NCI-H1436 (cell line): ENCODE measurements around the gene CCNC.
A peak's percentile ranks its signal among the peaks of the same experiment; 100 is the strongest.
"Not testable (repeated sequence)": the region's sequence is repeated elsewhere in the genome, so short reads cannot be mapped to it uniquely, and the experiment has no call there.

Experiments
- DNase-seq: peaks from one replicate; lab custom pipeline; 2025; lab: John Stamatoyannopoulos, UW

Gene CCNC

DNA sequence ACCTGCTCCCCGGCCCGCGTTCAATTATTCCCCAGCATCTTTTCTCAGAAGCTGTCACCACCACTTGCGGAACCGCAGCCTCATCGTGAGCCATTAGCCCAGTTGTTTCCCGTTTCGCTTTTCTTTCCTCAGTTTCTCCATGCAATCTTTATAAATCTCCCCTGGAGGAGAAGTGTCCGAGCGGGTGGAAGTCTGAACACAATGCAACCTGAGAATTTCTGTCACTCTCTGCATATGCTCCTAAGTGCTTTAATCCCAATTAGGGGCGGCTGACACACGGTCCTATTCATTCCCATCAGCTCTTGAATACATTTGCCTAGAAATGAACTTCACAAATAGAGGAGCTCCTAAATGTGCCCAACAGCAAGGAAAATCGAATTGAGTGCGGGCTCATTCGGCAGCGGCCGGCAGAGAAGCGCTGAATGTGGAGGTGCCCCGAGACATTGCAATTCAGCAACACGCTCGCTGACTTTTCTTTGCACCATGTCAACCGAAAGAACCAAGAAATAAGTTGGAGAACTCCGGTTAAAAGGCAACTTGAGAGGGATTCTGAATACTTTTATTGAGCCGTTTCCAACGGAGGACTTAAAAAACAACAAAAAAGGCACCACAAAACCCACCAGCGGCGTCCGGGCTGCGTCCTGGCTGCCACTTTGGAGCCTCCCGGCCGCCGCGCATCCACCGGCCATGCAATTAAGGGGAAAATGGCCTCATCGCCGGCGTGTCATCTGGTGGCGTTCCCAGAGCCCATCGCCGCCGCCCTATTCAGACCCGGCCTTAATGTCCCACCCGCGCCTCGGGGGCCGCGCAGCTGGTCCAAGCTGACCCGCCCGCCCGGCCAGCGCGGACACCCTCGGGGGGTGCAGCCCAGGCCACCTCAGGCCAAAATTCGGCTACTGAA, 34.3 kb upstream of the CCNC start:
- DNase-seq, result no peak

DNA sequence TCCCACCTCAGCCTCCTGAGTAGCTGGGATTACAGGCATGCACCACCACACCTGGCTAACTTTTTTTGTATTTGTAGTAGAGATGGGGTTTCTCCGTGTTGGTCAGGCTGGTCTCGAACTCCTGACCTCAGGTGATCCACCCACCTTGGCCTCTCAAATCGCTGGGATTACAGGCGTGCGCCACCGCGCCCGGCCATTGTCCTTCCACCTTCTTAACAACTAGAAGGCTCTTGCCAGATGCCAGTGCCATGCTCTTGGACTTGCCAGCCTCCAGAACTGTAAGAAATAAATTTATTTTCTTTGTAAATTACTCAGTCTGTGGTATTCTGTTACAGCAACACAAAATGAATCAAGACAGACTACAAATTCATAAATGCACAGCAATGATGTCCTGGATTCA, 26.2 kb upstream of the CCNC start:
- DNase-seq, result not testable (repeated sequence)

DNA sequence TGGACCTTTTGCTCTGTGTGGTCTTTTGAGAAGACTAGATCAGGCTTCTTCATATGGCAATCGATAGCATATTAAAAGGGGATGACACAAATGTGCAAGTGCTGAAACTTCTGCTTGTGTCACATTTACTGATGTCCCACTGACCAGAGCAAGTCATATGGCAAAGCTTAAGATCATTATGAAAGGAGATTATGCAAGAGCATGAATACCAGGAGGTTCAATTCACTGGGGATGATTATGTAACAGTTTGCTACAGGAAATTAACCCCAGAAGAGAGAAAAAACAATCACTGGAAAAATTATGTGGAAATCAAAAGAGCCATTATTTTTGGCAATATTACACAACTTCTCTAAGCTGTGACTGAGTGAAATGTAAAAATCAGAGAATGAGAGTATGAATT, 24.4 kb upstream of the CCNC start:
- DNase-seq, result no peak

DNA sequence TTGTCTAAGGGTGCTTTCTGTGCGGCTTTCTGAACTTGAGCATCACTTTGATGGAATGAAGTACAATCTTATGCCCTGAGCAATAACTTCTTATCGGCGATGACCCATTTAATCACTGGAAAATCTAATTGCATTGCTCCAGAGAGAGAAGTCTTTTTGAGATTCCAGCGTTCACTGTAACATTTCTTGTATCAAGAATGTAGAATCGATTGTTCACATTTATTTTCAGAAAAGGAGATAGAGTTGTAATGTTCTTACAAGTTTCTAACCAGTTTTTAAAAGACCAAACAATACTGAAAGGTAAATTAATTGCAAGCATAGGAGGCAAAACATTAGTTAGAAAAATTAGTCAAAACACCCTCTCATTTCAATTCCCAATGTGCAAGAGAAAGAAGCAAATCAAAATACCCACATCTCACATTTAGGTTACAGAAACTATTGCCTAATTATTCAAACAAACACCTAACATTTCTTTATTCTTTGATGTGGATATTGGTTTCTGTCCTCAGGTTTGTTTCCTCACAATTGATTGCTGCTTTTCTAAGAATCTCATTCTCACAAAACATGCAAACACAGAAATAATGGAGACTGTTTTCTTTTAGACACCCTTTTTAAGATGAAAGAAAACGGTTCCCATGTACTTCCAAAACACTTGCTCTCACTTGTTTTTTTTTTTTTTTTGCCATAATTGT, 23.4 kb upstream of the CCNC start:
- DNase-seq, result no peak

DNA sequence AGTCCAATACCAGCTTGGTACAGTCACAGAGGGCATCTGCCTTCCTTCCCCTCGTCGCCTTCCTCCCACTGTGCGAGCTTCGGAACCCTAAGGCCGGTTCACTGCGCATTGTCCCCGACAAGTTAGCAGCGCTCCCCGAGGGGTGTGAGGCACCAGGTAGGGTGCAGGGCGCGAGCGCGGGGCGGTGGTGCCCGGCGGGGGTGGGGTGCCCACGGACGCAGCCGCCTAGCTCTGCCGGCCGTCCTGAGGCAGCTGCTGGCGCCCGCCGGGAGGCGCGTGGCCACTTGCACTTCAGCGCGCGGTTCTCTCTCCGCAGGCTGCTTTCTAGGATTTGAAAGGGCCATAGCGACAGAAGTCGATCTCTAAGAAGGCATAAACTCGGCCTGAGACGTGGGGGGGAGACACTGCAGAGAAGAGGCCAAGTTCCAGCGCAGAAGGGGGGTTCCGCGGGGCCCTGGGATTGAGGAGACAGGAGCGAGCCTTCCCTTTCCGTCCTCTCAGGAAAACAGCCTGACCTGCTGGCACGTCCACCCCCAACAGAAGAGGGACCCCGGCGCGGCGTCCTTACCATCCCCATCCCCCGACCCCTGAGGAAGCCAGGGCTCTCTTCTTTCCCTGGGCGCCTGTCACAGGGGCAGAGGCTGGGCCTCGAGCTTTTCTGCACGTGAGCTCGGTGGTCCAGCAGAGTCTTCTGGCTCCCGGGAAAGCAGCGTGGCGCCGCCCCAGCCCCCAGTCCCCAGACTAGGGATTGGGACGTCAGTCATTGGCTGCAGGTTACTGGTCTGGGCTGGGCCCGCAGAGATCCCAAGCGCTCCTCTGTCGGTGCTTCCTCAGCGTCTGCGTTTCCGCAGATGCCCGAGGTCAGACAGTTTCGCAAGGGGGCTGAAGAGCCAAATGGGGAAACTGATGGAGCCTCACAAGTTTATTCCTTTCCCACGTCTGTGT, 22.5 kb upstream of the CCNC start:
- DNase-seq, result no peak

DNA sequence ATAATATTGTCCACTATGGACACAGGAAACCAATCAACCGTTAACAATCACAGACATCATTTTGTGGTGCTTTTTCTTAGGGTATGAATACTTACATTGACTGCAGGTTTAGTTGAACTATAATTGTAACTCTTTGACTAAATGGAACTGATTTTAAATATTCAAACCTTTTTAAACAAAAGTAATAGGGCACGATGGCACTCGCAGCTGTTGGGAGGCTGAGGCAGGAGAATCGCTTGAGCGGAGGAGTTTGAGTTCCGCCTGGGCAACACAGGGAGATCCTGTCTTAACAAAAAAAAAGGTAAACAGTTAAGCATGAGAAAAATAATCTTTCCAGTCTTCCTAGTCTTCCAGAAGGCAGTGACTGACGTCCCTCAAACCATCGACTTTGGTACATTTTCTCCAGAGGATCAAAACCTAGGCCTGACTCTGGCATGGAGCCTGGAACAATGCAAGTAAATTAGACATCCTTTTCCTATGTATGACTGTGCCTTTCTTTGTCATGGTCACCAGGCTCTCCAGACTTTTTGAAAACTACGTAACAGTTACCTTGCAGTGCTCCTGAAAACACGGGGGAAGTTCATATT, 21.5 kb upstream of the CCNC start:
- no peak for DNase-seq

DNA sequence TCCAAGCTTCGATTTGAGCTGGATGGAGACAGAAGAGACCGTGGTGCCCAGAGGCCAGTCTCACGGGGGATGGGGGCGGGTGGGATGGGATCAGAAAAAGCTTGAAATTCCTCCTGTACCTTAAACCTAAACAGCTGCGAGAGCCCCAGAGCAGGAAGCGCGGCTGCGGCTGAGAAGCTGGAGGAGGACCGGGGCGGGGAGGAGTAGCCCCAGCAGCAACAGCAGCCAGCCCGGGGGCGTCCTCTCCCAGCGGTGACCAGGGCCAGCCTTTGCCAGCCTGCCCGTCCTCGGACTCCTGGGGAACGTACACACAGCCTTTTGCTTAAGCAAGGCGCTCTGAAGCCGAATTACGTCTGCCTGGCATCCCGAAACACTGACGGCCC, 20.8 kb upstream of the CCNC start:
- DNase-seq, result no peak

DNA sequence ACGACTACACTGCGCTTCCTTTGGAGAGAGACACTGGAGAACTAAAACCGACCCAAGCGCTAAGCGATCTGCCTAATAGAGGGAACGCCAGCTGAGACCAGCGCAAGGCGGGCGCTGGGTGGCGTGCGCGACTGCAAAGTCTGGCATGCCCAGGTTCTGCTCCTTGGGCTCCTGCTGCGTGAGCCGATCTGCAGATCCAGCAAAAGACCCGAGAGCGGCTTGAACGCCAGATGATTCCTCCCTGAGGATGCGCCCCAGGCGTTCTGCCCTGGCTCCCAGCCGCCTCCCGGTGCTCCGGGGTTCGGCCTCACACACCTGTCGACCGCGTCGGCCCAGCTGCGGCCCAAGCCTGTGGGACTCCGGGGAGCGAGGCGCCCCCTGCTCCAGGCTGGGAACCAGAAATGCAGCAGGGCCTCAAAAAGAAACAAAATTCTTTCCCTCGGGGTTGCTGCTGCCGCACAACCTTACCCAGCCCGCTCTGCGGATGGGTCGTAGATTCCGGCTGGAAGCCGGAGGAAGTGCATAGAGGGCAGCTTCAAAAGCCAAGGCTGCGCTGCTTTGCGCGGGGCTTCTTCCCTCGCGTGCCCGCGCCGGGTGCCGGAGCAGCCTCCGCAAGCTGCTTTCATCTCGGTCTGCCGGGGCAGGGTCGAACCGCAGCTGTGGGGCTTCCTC, 20.3 kb upstream of the CCNC start:
- DNase-seq, result peak; percentile 89

DNA sequence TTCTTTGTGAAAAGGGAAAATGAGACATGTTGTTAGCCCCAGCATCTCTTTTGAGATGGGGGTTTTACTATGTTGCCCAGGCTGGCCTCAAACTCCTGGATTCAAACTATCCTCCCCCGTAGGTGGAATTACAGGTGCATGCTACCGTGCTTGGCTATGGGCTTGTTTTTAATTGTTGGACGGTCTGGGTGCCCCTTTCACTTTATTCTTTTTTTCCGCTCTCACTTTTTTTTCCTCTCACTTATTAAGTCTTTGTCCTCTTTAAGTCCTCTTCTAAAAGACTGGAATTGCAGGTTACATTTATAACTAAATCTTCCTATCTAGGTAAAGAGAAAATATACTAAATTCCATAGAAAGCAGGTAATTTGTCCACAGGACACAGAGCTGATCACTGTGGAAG, 19.3 kb upstream of the CCNC start:
- DNase-seq, result no peak

DNA sequence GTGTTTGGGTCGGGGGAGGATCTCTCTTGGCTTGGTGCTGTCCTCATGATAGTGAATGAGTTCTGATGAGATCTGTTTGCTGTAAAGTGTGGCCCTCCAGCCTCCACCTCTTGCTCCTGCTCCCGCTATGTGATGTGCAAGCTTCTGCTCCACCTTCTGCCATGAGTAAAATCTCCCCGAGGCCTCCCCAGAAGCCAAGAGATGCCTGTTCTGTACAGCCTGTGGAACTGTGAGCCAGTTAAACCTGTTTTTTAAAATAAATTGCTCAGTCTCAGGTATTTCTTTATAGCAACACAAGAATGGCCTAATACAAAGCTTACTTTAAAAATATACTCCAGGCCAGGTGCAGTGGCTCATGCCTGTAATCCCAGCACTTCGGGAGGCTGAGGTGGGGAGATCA, 11.3 kb upstream of the CCNC start:
- no peak for DNase-seq

DNA sequence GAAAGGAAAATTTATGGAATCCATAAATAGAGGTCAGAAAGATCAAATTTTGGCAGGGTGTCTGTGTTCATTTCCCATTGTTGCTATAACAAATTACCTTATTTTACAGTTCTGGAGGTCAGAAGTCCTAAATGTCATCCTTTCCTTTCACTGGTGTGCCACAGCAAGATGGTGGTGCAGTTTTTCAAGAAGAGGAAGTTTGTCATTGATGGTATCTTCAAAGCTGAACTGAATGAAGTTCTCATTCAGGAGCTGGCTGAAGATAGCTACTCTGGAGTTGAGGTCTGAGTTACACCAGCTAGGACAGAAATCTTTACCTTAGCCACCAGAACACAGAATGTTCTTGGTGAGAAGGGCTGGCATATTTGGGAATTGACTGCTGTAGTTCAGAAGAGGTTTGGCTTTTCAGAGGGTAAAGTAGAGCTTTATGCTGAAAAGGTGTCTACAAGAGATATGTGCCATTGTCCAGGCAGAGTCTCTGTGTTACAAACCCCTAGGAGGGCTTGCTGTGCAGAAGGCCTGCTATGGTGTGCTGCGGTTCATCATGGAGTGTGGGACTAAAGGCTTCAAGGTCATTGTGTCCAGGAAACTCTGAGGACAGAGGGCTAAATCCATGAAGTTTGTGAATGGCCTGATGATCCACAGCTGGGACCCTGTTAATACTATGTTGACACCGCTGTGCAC, 7.2 kb upstream of the CCNC start:
- no peak for DNase-seq

DNA sequence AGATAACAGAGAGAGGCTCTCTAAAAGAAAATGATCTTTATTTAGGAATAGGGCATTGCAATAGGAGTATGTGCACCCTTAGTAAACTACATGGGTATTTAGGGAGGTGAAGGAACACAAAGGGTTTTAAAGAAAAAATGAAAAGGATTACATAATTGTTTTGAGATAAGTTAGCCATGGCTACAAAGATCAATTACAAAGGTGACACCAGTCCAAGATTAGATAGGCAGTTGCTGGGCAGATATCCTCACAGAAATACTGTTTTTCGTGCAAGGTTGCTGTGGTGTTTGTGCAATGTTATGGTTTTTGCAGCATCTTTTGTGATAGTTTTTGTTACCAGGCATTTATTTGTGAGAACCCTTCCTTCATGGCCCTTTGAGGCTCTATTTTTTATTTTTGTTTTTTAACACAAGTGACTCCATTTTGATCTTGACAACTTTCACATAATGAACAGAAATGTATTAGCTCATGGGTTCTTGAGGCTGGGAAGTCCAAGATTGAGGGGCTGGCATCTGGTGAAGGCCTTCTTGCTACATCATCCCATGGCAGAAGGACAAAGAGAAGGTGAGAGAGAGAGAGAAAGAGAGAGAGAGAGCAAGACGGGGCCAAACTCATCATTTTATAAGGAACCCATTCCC, 5.6 kb upstream of the CCNC start:
- DNase-seq, result no peak

DNA sequence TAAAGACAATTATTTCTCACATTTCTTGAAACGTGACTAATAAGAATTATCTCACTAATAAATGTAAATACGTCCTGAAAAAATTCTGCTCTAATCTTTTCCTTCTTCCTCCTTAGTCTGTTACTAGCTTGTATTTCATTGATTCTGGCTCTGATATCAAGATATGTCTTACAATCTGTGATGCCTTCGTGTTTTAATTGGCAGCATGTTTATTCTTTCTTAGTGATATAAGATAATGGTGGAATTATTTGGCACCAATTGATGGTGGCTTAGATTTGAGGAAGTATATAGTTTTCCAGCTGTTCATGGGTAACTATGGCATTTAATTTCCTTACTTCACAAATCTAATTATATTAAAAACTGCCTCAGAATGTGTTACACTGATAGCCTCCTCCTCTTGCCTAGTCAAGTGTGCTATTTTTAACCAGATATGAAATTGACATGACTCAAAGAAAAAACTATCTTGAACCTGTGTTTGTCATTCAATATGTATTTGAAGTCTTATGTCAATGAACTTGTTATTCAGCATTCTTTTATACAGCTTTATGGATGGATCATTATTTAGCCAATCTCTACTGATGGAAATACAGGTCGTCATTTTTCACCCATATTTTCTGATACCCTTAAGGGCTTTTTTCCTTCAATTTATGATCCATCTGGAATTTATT, 5.3 kb downstream of the CCNC start:
- no peak for DNase-seq

DNA sequence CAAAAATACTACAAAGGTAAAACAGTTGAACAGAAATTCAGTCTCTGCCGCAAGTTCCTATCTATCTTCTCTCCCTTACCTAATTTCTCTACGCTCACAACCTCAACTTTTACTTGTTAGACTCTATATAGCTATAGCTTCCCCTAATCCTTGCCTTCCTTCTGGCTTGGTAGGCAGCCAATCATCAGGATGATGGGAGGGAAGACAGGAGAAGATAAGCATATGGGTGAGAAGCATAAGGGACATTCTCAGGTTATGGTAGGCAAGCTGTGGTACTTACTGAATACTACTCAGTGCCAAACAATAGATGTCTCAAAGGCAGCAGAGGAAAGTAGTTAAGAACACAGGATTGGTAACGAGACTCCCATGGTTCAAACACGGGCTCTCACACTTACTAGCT, 7.8 kb downstream of the CCNC start:
- no peak for DNase-seq

DNA sequence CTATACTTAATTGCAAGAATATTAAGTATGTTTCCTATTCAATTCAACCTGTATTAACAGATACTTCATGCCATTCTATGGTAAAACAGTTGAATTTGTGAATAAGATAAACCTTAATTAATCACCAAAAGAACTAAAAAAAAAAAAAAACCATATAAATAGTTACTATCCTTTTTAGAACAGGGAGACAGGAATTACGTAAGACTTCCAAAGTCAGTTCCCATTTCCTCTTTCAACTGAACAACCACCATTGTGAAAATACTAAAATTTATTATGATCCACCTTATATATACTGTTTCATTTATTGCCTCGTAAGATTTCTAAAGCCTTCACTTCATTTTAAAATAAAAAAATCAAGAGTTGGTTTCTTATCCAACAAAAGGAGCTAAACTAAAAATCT, 9.4 kb downstream of the CCNC start:
- no peak for DNase-seq

DNA sequence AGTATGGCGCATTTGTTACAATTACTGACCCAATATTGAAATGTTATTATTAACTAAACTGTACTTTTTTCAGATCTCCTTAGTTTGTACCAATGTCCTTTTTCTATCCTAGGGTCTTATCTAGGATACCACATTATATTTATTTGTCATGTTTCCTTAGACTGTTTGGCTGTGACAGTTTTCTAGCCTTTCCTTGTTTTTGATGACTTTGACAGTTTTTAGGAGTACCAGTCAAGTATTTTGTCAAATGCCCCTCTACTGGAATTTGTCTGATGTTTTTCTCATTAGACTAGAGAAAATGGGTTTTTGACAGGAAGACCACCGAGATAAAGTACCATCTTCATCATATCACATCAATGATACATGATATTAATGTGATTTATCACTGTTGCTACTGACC, 14.6 kb downstream of the CCNC start:
- DNase-seq, result no peak

DNA sequence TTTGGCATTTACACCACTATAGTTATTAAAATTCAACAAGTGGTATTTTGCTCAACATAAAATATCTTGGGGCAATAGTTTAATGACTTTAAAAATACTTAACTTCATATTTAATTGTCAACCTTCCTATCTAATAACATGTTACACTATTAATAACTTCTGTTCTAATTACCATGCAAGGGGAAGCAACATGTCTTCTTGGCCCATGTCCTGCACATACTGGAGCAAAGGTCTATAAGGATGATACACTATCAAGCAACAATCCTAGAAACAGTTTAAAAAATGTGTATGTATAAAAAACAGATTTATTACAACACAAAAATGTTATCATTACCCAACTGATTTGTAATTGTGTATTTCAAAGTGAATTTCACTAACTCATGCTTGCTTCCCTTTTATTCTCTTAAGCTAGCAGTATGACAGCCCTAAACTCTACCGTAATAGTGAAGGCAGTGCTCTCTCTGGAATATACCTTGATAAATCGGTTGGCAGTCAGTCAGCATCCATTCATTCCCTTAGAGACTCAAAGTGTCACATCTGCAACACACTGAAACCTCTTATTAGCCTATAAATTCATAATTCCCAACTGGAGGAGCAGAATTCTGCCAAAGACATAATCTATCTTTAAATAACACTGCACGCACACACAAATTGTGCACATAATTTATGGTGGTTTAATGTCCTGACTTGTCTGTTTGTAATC, 18.3 kb downstream of the CCNC start:
- no peak for DNase-seq

DNA sequence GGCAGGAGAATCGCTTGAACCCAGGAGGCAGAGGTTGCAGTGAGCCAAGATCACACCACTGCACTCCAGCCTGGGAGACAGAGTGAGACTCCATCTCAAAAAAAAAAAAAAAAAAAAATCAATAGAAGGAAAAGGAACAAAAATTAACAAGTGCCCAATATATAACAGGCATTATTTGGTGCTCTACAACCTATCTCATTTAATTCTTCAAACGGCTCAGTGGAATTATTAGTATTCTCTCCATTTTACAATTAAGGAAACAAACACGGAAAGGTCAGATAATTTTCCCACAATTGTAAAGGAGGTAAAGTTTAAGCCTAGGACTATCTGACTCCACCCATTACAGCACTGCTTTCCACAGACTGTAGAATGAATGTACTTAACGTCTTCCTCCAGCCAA, 19.8 kb downstream of the CCNC start:
- DNase-seq, result no peak

DNA sequence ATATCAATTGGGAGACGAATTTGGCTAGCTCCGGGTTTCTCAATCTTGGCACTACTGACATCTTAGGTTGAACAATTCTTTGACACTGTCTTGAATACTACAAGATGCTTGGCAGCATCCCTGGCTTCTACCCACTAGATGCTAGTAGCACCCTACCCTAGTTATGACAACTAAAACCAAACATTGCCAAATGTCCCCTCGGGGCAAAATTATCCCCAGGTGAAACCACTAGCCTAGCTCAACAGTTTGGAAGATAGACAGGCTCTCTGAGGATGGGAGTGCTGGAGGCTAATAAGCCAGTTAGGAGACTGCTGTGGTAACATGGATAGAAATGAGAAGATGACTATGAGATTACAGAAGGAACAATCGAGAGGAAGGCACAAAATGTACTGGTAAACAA, 20.9 kb downstream of the CCNC start:
- DNase-seq, result no peak
